Measurements from ENCODE around the gene CDC42EP2. TPM values are rescaled to one million over a fixed set of nuclear protein-coding genes. Genes with fewer than 3 reads are reported as not detected.

The CDC42EP2 gene
- total and polyA plus RNA-seq, 2 of the 13 experiments (the other 11 are each of a cell fraction or from before 2014, with no cell fraction given) = 2.3 to 7.1 TPM

GRCh38 chr11:65315204-65315865 is 669 bp downstream of the CDC42EP2 start (continued):
- TF ChIP-seq ZNF75D (CRISPR knock-in tag; IDR thresholded peaks at IDR 0.05; ENCODE audit: borderline replicate concordance) (no peak), TEAD2 (CRISPR knock-in tag; IDR thresholded peaks at IDR 0.05) (no peak), NKX3-1 (CRISPR knock-in tag; IDR thresholded peaks at IDR 0.05) (no peak), ATAD3A (CRISPR knock-in tag; IDR thresholded peaks at IDR 0.05) (no peak), TSC22D2 (CRISPR knock-in tag; IDR thresholded peaks at IDR 0.05; ENCODE audit: borderline replicate concordance) (peak; percentile 74; the same call in 1 of the 2 replicates), XRCC5 (optimal IDR thresholded peaks at IDR 0.05; ENCODE audit: low read length) (peak; percentile 64), TBL1XR1 (IDR thresholded peaks at IDR 0.05; ENCODE audit: borderline replicate concordance, low read length, partially characterized antibody) (no peak), HMGA1 (CRISPR knock-in tag; conservative IDR thresholded peaks at IDR 0.05) (no peak), ZNF775 (CRISPR knock-in tag; IDR thresholded peaks at IDR 0.05; ENCODE audit: borderline replicate concordance) (no peak), SOX6 (IDR thresholded peaks at IDR 0.05) (no peak), SOX6 (CRISPR knock-in tag; IDR thresholded peaks at IDR 0.05) (no peak), ZSCAN21 (CRISPR knock-in tag; IDR thresholded peaks at IDR 0.05; ENCODE audit: borderline replicate concordance) (0 out of 2 replicates have a peak, but pooled peaks have one; percentile 34), ZNF382 (CRISPR knock-in tag; IDR thresholded peaks at IDR 0.05; ENCODE audit: borderline replicate concordance) (no peak), GTF3A (CRISPR knock-in tag; conservative IDR thresholded peaks at IDR 0.05) (no peak), ZNF777 (CRISPR knock-in tag; IDR thresholded peaks at IDR 0.05) (no peak; the same call in 1 of the 2 replicates), MAZ (IDR thresholded peaks at IDR 0.05; ENCODE audit: borderline replicate concordance, low read depth, low read length) (no peak; the same call in 1 of the 2 replicates), MAZ (CRISPR knock-in tag; IDR thresholded peaks at IDR 0.05; ENCODE audit: low read depth) (peak; percentile 57), ZNF224 (CRISPR knock-in tag; IDR thresholded peaks at IDR 0.05) (no peak), ZNF572 (CRISPR knock-in tag; IDR thresholded peaks at IDR 0.05) (no peak), ZNF780A (CRISPR knock-in tag; IDR thresholded peaks at IDR 0.05) (no peak), ZMYM2 (CRISPR knock-in tag; IDR thresholded peaks at IDR 0.05) (no peak), PLRG1 (conservative IDR thresholded peaks at IDR 0.05) (no peak), REL (CRISPR knock-in tag; conservative IDR thresholded peaks at IDR 0.05) (0 out of 2 replicates have a peak, but pooled peaks have one; percentile 8), KAT2B (IDR thresholded peaks at IDR 0.05; ENCODE audit: borderline replicate concordance, low read depth, low read length) (no peak)
- TF ChIP-seq, protein P1, sequence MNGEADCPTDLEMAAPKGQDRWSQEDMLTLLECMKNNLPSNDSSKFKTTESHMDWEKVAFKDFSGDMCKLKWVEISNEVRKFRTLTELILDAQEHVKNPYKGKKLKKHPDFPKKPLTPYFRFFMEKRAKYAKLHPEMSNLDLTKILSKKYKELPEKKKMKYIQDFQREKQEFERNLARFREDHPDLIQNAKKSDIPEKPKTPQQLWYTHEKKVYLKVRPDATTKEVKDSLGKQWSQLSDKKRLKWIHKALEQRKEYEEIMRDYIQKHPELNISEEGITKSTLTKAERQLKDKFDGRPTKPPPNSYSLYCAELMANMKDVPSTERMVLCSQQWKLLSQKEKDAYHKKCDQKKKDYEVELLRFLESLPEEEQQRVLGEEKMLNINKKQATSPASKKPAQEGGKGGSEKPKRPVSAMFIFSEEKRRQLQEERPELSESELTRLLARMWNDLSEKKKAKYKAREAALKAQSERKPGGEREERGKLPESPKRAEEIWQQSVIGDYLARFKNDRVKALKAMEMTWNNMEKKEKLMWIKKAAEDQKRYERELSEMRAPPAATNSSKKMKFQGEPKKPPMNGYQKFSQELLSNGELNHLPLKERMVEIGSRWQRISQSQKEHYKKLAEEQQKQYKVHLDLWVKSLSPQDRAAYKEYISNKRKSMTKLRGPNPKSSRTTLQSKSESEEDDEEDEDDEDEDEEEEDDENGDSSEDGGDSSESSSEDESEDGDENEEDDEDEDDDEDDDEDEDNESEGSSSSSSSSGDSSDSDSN (CRISPR knock-in tag; IDR thresholded peaks at IDR 0.05) = peak; percentile 48
- TF ChIP-seq, protein P2, sequence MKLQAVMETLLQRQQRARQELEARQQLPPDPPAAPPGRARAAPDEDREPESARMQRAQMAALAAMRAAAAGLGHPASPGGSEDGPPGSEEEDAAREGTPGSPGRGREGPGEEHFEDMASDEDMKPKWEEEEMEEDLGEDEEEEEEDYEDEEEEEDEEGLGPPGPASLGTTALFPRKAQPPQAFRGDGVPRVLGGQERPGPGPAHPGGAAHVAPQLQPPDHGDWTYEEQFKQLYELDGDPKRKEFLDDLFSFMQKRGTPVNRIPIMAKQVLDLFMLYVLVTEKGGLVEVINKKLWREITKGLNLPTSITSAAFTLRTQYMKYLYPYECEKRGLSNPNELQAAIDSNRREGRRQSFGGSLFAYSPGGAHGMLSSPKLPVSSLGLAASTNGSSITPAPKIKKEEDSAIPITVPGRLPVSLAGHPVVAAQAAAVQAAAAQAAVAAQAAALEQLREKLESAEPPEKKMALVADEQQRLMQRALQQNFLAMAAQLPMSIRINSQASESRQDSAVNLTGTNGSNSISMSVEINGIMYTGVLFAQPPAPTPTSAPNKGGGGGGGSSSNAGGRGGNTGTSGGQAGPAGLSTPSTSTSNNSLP (IDR thresholded peaks at IDR 0.05; ENCODE audit: low read depth, low read length) = no peak
- TF ChIP-seq, protein P3, sequence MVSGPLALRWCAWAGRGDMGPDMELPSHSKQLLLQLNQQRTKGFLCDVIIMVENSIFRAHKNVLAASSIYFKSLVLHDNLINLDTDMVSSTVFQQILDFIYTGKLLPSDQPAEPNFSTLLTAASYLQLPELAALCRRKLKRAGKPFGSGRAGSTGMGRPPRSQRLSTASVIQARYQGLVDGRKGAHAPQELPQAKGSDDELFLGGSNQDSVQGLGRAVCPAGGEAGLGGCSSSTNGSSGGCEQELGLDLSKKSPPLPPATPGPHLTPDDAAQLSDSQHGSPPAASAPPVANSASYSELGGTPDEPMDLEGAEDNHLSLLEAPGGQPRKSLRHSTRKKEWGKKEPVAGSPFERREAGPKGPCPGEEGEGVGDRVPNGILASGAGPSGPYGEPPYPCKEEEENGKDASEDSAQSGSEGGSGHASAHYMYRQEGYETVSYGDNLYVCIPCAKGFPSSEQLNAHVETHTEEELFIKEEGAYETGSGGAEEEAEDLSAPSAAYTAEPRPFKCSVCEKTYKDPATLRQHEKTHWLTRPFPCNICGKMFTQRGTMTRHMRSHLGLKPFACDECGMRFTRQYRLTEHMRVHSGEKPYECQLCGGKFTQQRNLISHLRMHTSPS (CRISPR knock-in tag; IDR thresholded peaks at IDR 0.05; ENCODE audit: low read depth) = no peak
